H1 (cell line): Measurements from ENCODE around the gene FGFBP1. TPM values are rescaled to one million over a fixed set of nuclear protein-coding genes. Genes with fewer than 3 reads are reported as not detected.
A peak's percentile ranks its signal among the peaks of the same experiment; 100 is the strongest.

Source experiments
- CTCF ChIA-PET: fragments of 300-600 bp; sonication (Branson Sonifier 250); formaldehyde crosslinking; loops from one replicate; lab custom pipeline; 2021; ENCODE audit not compliant: partially characterized antibody; lab: Charles Lee
- POLR2A ChIA-PET: fragments of 300-600 bp; sonication (Branson Sonifier 250); formaldehyde crosslinking; loops from one replicate; lab custom pipeline; 2021; ENCODE audit warnings: inconsistent platforms; ENCODE audit not compliant: partially characterized antibody; lab: Charles Lee
- DNase-seq, 2 experiments: peaks; one replicate each; pipeline versions ENCODE4 v3.0.0 to v3.0.0-alpha.2; 2010 to 2022; ENCODE audit warnings: low spot score in 2 of 2, low read depth in 1 of 2, mixed read lengths in 1 of 2
- FAIRE-seq: peaks from 2 replicates; lab custom pipeline; 2011; peaks lifted over from hg19 to GRCh38; lab: Jason Lieb, UNC
- H2AFZ ChIP-seq: 2 replicates; pipeline ENCODE4 v1.8.1; 2012; ENCODE audit warnings: low read length, inconsistent platforms
- H2AK5ac ChIP-seq: 2 replicates; pipeline ENCODE4 v1.6.1; 2013; ENCODE audit warnings: low read depth, low read length
- H2BK120ac ChIP-seq: replicated peaks from 2 replicates; pipeline ENCODE3; 2013; ENCODE audit warnings: low read depth, low read length, inconsistent platforms
- H2BK12ac ChIP-seq: 2 replicates; pipeline ENCODE4 v1.6.1; 2013; ENCODE audit warnings: low read depth, low read length
- H2BK15ac ChIP-seq: 2 replicates; pipeline ENCODE4 v1.6.1; 2013; ENCODE audit warnings: low read length
- H2BK20ac ChIP-seq: 2 replicates; pipeline ENCODE4 v1.6.1; 2013; ENCODE audit warnings: low read length
- H2BK5ac ChIP-seq: 2 replicates; pipeline ENCODE4 v1.6.1; 2013; ENCODE audit warnings: low read depth, low read length
- H3K14ac ChIP-seq: 2 replicates; pipeline ENCODE4 v1.6.1; 2013; ENCODE audit warnings: inconsistent platforms; ENCODE audit not compliant: insufficient read length
- H3K18ac ChIP-seq: 2 replicates; pipeline ENCODE4 v1.6.1; 2013; ENCODE audit warnings: low read length; ENCODE audit errors: extremely low read depth
- H3K23ac ChIP-seq: 2 replicates; pipeline ENCODE4 v1.6.1; 2013; ENCODE audit warnings: inconsistent platforms; ENCODE audit not compliant: insufficient read length
- H3K23me2 ChIP-seq: 2 replicates; pipeline ENCODE4 v1.6.1; 2013; ENCODE audit warnings: low read depth, low read length
- H3K27ac ChIP-seq: 2 replicates; pipeline ENCODE4 v1.6.1; 2011; ENCODE audit warnings: low read depth, low read length, inconsistent platforms
- H3K27me3 ChIP-seq, 4 experiments: replicated peaks in 1 of 4; 1 replicate in 1 of 4; 2 replicates in 3 of 4; pipeline versions ENCODE4 v1.6.1 to v1.8.1; 2011 to 2013; ENCODE audit warnings: low read length in 3 of 4, mild to moderate bottlenecking in 3 of 4, inconsistent platforms in 2 of 4, mixed read lengths in 2 of 4, moderate library complexity in 1 of 4; ENCODE audit not compliant: control insufficient read depth in 3 of 4, insufficient read depth in 3 of 4; ENCODE audit errors: extremely low read depth in 1 of 4
- H3K36me3 ChIP-seq, 4 experiments: 2 replicates each; pipeline versions ENCODE4 v1.6.1 to v1.8.1; 2011 to 2013; ENCODE audit warnings: mild to moderate bottlenecking in 4 of 4, low read length in 3 of 4, moderate library complexity in 2 of 4, control low read depth in 1 of 4, inconsistent platforms in 1 of 4; ENCODE audit not compliant: insufficient read depth in 4 of 4, control insufficient read depth in 2 of 4
- H3K4ac ChIP-seq: replicated peaks from 2 replicates; pipeline ENCODE3; 2013; ENCODE audit warnings: low read length, low read depth, mixed read lengths, inconsistent platforms; ENCODE audit not compliant: insufficient read length
- H3K4me1 ChIP-seq, 4 experiments: replicated peaks in 1 of 4; 1 replicate in 1 of 4; 2 replicates in 3 of 4; pipeline versions ENCODE4 v1.6.1 to v1.8.1; 2011 to 2013; ENCODE audit warnings: low read length in 3 of 4, inconsistent platforms in 2 of 4, mixed read lengths in 1 of 4; ENCODE audit not compliant: insufficient read depth in 4 of 4, control insufficient read depth in 3 of 4
- H3K4me2 ChIP-seq, 2 experiments: 2 replicates each; pipeline versions ENCODE4 v1.6.1 to v1.8.1; 2011 to 2013; ENCODE audit warnings: low read depth in 2 of 2, low read length in 2 of 2, control low read depth in 1 of 2, inconsistent platforms in 1 of 2, mild to moderate bottlenecking in 1 of 2; ENCODE audit not compliant: insufficient read depth in 1 of 2
- H3K4me3 ChIP-seq, 4 experiments: fragments of 200-600, 300-600 bp in 1 of 4; sonication (generic), shearing (Covaris generic), sonication (Bioruptor Twin) in 1 of 4; 2 replicates each; pipeline versions ENCODE4 v1.5.1 to v1.8.1; 2011 to 2016; ENCODE audit warnings: low read length in 4 of 4, low read depth in 3 of 4, control low read depth in 2 of 4, inconsistent platforms in 2 of 4, mild to moderate bottlenecking in 2 of 4, mixed read lengths in 1 of 4, moderate library complexity in 1 of 4; ENCODE audit not compliant: insufficient read depth in 2 of 4; ENCODE audit errors: extremely low read depth in 1 of 4
- H3K56ac ChIP-seq: replicated peaks from 2 replicates; pipeline ENCODE3; 2013; ENCODE audit warnings: low read depth, mild to moderate bottlenecking, mixed read lengths, low read length, inconsistent platforms; ENCODE audit not compliant: insufficient read length
- H3K79me1 ChIP-seq: 2 replicates; pipeline ENCODE4 v1.6.1; 2013; ENCODE audit warnings: low read depth, low read length, control low read depth
- H3K79me2 ChIP-seq, 2 experiments: 2 replicates each; pipeline versions ENCODE4 v1.6.1 to v1.8.1; 2012 to 2013; ENCODE audit warnings: low read length in 2 of 2, mild to moderate bottlenecking in 2 of 2, inconsistent platforms in 1 of 2; ENCODE audit not compliant: insufficient read depth in 2 of 2, control insufficient read depth in 1 of 2
- H3K9ac ChIP-seq, 4 experiments: replicated peaks in 1 of 4; 1 replicate in 1 of 4; 2 replicates in 3 of 4; pipeline versions ENCODE4 v1.6.1 to v1.8.1; 2011 to 2013; ENCODE audit warnings: low read depth in 3 of 4, low read length in 3 of 4, control low read depth in 2 of 4, mild to moderate bottlenecking in 2 of 4, moderate library complexity in 2 of 4, inconsistent platforms in 1 of 4; ENCODE audit errors: extremely low read depth in 1 of 4
- H3K9me3 ChIP-seq, 2 experiments: 2 replicates each; pipeline versions ENCODE4 v1.6.1 to v1.8.1; 2012 to 2013; ENCODE audit warnings: mild to moderate bottlenecking in 2 of 2, moderate library complexity in 2 of 2, control low read depth in 1 of 2, inconsistent platforms in 1 of 2, low read depth in 1 of 2, low read length in 1 of 2, mixed read lengths in 1 of 2; ENCODE audit not compliant: insufficient read depth in 2 of 2
- H4K20me1 ChIP-seq, 2 experiments: replicated peaks in 1 of 2; 2 replicates each; pipeline versions ENCODE3 to v1.8.1; 2011 to 2013; ENCODE audit warnings: inconsistent platforms in 2 of 2, low read length in 2 of 2, mild to moderate bottlenecking in 1 of 2; ENCODE audit not compliant: insufficient read depth in 2 of 2, control insufficient read depth in 1 of 2
- H4K5ac ChIP-seq: 2 replicates; pipeline ENCODE4 v1.6.1; 2013; ENCODE audit warnings: low read length, low read depth, mixed read lengths, inconsistent platforms; ENCODE audit not compliant: insufficient read length
- H4K8ac ChIP-seq: 2 replicates; pipeline ENCODE4 v1.8.0; 2013; ENCODE audit warnings: mild to moderate bottlenecking, moderate library complexity, low read length, inconsistent platforms; ENCODE audit not compliant: insufficient read depth; ENCODE audit errors: extremely low read depth
- H4K91ac ChIP-seq: replicated peaks from 2 replicates; pipeline ENCODE3; 2013; ENCODE audit warnings: low read length, mixed read lengths, inconsistent platforms; ENCODE audit not compliant: insufficient read length
- E2F6 ChIP-seq: IDR thresholded peaks from 2 replicates; pipeline ENCODE4 v1.6.1; 2012; ENCODE audit warnings: inconsistent platforms
- MAFK ChIP-seq: IDR thresholded peaks from 2 replicates; pipeline ENCODE4 v1.6.1; 2012; ENCODE audit warnings: low read depth, mild to moderate bottlenecking, improper control_type of control experiment, low read length
- WGBS, 2 experiments: shearing (Covaris generic) in 1 of 2; methylation state at CpG; one replicate each; pipeline versions ENCODE4 v1.1.6 to v1.1.7; 2013 to 2015; ENCODE audit warnings: low lambda C conversion rate in 2 of 2, mixed read lengths in 2 of 2, inconsistent platforms in 1 of 2, low coverage in 1 of 2, missing lambda C conversion rate in 1 of 2; ENCODE audit not compliant: insufficient replicate concordance in 2 of 2, insufficient coverage in 1 of 2, insufficient read length in 1 of 2; ENCODE audit errors: extremely low coverage in 1 of 2, missing lambda C conversion rate in 1 of 2; 5-methylcytosine and 5-hydroxymethylcytosine counted together
- polyA plus RNA-seq, 7 experiments: library from polyadenylated mRNA; depleted of rRNA in 3 of 7; stranded (reverse) in 5 of 7; unstranded in 2 of 7; fragments of >200 nt in 5 of 7; fragments of 200-250 nt in 2 of 7; gene quantifications; 1 replicate in 5 of 7; 2 replicates in 1 of 7; 4 replicates in 1 of 7; pipeline versions ENCODE4 v1.2.1 to v1.2.3, GENCODE V29; 2011 to 2013; ENCODE audit warnings: missing spikeins in 2 of 7, mixed read lengths in 2 of 7
- total RNA-seq: library from RNA; stranded (reverse); fragmentation: NEBNext Ultra II Directional; extraction: Animal tissue kit (Norgen Biotek cat#: 25700); gene quantifications from 2 replicates; pipeline ENCODE4 v1.2.1, GENCODE V29; 2021

Gene FGFBP1
- total and polyA plus RNA-seq, 2 of the 8 experiments (the other 6 are each of a cell fraction or from before 2014, with no cell fraction given), result 0.17 to 0.20 TPM

- FAIRE-seq (no peak), DNase-seq (no peak)
- WGBS, 2 experiments, result 82% methylated on average over 4 of the region's 4 CpGs; no CpG with 5 or more reads in 1 of the 2 experiments
- Histone ChIP-seq H2BK5ac (no peak overlapping the region), H3K27me3 (no peaks in the 10 kb centered on the region), H4K8ac (no peak overlapping the region), H3K4ac (no peak overlapping the region), H4K20me1 (no peaks in the 10 kb centered on the region), H3K23me2 (no peaks in the 10 kb centered on the region), H3K79me2 (no peaks in the 10 kb centered on the region), H2BK120ac (no peak overlapping the region), H2AK5ac (no peak overlapping the region), H2BK15ac (no peak overlapping the region), H3K4me2 (no peak overlapping the region), H3K14ac (no peak overlapping the region), H4K5ac (no peak overlapping the region), H3K9ac (no peak overlapping the region), H3K9me3 (no peaks in the 10 kb centered on the region), H2BK20ac (no peak overlapping the region), H3K4me1 (peaks cover 0 to 5% (median 0%) of the 10 kb centered on the region in 4 experiments; a peak in 2 of 7 replicates), H3K4me3 (no peak overlapping the region), H3K36me3 (no peaks in the 10 kb centered on the region), H3K79me1 (no peaks in the 10 kb centered on the region), H3K56ac (no peak overlapping the region), H4K91ac (no peak overlapping the region), H2BK12ac (no peak overlapping the region), H3K23ac (no peak overlapping the region), H3K27ac (no peak overlapping the region), H2AFZ (no peak overlapping the region), H3K18ac (no peak overlapping the region)
- no peak for TF ChIP-seq MAFK
- peak; percentile 3; the same call in 1 of the 2 replicates for TF ChIP-seq E2F6
- ChIA-PET CTCF (interaction anchor here (0.8 to 1.3 kb wide), 5 partner anchors 9 to 65 kb away, joined by 3 to 10 read pairs (median 3); no protein-coding TSS in a partner anchor), POLR2A (no interaction called here)
Measured at GRCh38 chr4:15891312-15891711, 47.2 kb downstream of the FGFBP1 start.
